Keratinocyte (primary cell): ENCODE results near the gene GSTA5.

Source experiments
- EZH2 ChIP-seq: IDR thresholded peaks from one replicate; pipeline ENCODE4 v1.6.1; 2012; ENCODE audit warnings: inconsistent platforms, mild to moderate bottlenecking, low read length, moderate library complexity
- TF ChIP-seq, protein P1 (sequence below), 3 experiments: IDR thresholded peaks in 1 of 3; conservative IDR thresholded peaks in 1 of 3; optimal IDR thresholded peaks in 1 of 3; 2 replicates in 2 of 3; 3 replicates in 1 of 3; pipeline versions ENCODE3 to v1.5.1; 2011; ENCODE audit warnings: low read length in 3 of 3, mild to moderate bottlenecking in 3 of 3, moderate library complexity in 2 of 3, control low read depth in 1 of 3, inconsistent platforms in 1 of 3; ENCODE audit not compliant: insufficient read depth in 2 of 3; ENCODE audit errors: extremely low read depth in 1 of 3

GRCh38 chr6:52839124-52840055, 1.2 kb downstream of the GSTA5 start:
- TF ChIP-seq, protein P1, sequence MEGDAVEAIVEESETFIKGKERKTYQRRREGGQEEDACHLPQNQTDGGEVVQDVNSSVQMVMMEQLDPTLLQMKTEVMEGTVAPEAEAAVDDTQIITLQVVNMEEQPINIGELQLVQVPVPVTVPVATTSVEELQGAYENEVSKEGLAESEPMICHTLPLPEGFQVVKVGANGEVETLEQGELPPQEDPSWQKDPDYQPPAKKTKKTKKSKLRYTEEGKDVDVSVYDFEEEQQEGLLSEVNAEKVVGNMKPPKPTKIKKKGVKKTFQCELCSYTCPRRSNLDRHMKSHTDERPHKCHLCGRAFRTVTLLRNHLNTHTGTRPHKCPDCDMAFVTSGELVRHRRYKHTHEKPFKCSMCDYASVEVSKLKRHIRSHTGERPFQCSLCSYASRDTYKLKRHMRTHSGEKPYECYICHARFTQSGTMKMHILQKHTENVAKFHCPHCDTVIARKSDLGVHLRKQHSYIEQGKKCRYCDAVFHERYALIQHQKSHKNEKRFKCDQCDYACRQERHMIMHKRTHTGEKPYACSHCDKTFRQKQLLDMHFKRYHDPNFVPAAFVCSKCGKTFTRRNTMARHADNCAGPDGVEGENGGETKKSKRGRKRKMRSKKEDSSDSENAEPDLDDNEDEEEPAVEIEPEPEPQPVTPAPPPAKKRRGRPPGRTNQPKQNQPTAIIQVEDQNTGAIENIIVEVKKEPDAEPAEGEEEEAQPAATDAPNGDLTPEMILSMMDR (optimal IDR thresholded peaks at IDR 0.05 in 1 of 3, IDR thresholded peaks at IDR 0.05 in 1 of 3, conservative IDR thresholded peaks at IDR 0.05 in 1 of 3; ENCODE audit: extremely low read depth in 1 of 3, insufficient read depth in 2 of 3, low read length in 3 of 3) = peak; percentile 55 to 71 (median 65)
- TF ChIP-seq EZH2 = no peak
